ENCODE measurements around the gene RPS3A. TPM values are rescaled to one million over a fixed set of nuclear protein-coding genes. Genes with fewer than 3 reads are reported as not detected.
A peak's percentile ranks its signal among the peaks of the same experiment; 100 is the strongest.

Gene RPS3A
- total RNA-seq, 1 experiment from 2014 or later, result 2,111 TPM

- CTCF ChIA-PET, result interaction anchor here (1.9 kb wide), 1 partner anchor 17 kb away, joined by 5 read pairs; no protein-coding TSS in a partner anchor
Measured at GRCh38 chr4:151099976-151100417, 569 bp downstream of the RPS3A start.

DNA sequence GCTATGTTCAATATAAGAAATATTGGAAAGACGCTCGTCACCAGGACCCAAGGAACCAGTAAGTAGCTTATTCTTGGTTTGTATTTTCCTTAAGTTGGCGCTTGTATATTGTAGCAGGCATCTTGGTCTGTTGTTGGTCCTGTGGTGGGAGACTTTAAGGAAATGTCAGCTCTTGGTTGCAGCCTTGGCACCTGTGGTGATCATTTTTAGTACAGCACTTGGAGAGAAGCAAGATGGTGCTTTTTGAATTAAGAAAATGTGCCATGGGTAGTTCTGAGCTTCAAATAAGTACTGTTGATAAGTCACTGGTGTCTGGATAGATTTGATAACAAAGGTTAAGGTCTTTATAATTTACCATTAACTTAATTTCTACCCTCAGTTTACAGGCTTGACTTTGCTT lies 1.1 kb downstream of the RPS3A start:
- Mint-ChIP-seq H3K4me3 (peak overlapping the region; percentile 99), H3K36me3 (peaks cover 55% of the 10 kb centered on the region), H3K27ac (peak overlapping the region; percentile 99), H3K4me1 (peaks cover 24% of the 10 kb centered on the region), H3K27me3 (ENCODE audit: low read depth) (no peaks in the 10 kb centered on the region; the same call in 1 of the 2 replicates), H3K9me3 (no peaks in the 10 kb centered on the region)
- no peak for DNase-seq (ENCODE audit: low spot score)
- ATAC-seq, result no peak
- CTCF ChIA-PET, result no interaction called here
- no peak for TF ChIP-seq ZNF281 (CRISPR knock-in tag; IDR thresholded peaks at IDR 0.05)
- TF ChIP-seq HMGXB4 (CRISPR knock-in tag; IDR thresholded peaks at IDR 0.05), result no peak
- no peak for TF ChIP-seq OVOL2 (CRISPR knock-in tag; IDR thresholded peaks at IDR 0.05; ENCODE audit: borderline replicate concordance)
- POLR2A ChIA-PET, result no interaction called here

More at GRCh38 chr4:151099976-151100417, 569 bp downstream of the RPS3A start:
- ATAC-seq (no peak), DNase-seq (ENCODE audit: low spot score) (no peak)
- H3K4me3 Mint-ChIP-seq, result peak overlapping the region; percentile 99
- H3K36me3 Mint-ChIP-seq, result peaks cover 54% of the 10 kb centered on the region
- POLR2A ChIA-PET, result no interaction called here
- no peaks in the 10 kb centered on the region for H3K9me3 Mint-ChIP-seq
- H3K27ac Mint-ChIP-seq, result peak overlapping the region; percentile 99
- H3K4me1 Mint-ChIP-seq, result peaks cover 24% of the 10 kb centered on the region
- TF ChIP-seq MYBL2 (CRISPR knock-in tag; IDR thresholded peaks at IDR 0.05) (no peak), JUN (CRISPR knock-in tag; IDR thresholded peaks at IDR 0.05) (0 out of 2 replicates have a peak, but pooled peaks have one; percentile 12), NR1H2 (CRISPR knock-in tag; IDR thresholded peaks at IDR 0.05) (no peak), CDX4 (CRISPR knock-in tag; IDR thresholded peaks at IDR 0.05; ENCODE audit: borderline replicate concordance) (no peak), SMAD4 (CRISPR knock-in tag; IDR thresholded peaks at IDR 0.05) (0 out of 2 replicates have a peak, but pooled peaks have one; percentile 35), KAT7 (CRISPR knock-in tag; IDR thresholded peaks at IDR 0.05; ENCODE audit: borderline replicate concordance) (0 out of 2 replicates have a peak, but pooled peaks have one; percentile 31), RELA (CRISPR knock-in tag; IDR thresholded peaks at IDR 0.05; ENCODE audit: borderline replicate concordance) (0 out of 2 replicates have a peak, but pooled peaks have one; percentile 33)
- TF ChIP-seq, protein P1, sequence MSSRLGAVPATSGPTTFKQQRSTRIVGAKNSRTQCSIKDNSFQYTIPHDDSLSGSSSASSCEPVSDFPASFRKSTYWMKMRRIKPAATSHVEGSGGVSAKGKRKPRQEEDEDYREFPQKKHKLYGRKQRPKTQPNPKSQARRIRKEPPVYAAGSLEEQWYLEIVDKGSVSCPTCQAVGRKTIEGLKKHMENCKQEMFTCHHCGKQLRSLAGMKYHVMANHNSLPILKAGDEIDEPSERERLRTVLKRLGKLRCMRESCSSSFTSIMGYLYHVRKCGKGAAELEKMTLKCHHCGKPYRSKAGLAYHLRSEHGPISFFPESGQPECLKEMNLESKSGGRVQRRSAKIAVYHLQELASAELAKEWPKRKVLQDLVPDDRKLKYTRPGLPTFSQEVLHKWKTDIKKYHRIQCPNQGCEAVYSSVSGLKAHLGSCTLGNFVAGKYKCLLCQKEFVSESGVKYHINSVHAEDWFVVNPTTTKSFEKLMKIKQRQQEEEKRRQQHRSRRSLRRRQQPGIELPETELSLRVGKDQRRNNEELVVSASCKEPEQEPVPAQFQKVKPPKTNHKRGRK (CRISPR knock-in tag; IDR thresholded peaks at IDR 0.05; ENCODE audit: borderline replicate concordance), result no peak
- TF ChIP-seq, protein P2, sequence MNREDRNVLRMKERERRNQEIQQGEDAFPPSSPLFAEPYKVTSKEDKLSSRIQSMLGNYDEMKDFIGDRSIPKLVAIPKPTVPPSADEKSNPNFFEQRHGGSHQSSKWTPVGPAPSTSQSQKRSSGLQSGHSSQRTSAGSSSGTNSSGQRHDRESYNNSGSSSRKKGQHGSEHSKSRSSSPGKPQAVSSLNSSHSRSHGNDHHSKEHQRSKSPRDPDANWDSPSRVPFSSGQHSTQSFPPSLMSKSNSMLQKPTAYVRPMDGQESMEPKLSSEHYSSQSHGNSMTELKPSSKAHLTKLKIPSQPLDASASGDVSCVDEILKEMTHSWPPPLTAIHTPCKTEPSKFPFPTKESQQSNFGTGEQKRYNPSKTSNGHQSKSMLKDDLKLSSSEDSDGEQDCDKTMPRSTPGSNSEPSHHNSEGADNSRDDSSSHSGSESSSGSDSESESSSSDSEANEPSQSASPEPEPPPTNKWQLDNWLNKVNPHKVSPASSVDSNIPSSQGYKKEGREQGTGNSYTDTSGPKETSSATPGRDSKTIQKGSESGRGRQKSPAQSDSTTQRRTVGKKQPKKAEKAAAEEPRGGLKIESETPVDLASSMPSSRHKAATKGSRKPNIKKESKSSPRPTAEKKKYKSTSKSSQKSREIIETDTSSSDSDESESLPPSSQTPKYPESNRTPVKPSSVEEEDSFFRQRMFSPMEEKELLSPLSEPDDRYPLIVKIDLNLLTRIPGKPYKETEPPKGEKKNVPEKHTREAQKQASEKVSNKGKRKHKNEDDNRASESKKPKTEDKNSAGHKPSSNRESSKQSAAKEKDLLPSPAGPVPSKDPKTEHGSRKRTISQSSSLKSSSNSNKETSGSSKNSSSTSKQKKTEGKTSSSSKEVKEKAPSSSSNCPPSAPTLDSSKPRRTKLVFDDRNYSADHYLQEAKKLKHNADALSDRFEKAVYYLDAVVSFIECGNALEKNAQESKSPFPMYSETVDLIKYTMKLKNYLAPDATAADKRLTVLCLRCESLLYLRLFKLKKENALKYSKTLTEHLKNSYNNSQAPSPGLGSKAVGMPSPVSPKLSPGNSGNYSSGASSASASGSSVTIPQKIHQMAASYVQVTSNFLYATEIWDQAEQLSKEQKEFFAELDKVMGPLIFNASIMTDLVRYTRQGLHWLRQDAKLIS (CRISPR knock-in tag; IDR thresholded peaks at IDR 0.05; ENCODE audit: borderline replicate concordance), result no peak
- H3K27me3 Mint-ChIP-seq (ENCODE audit: low read depth), result no peaks in the 10 kb centered on the region; the same call in 1 of the 2 replicates

Measured in WTC11 (cell line).